ENCODE data around the gene CLMN.
A peak's percentile ranks its signal among the peaks of the same experiment; 100 is the strongest.
"Not testable (repeated sequence)": the region's sequence is repeated elsewhere in the genome, so short reads cannot be mapped to it uniquely, and the experiment has no call there.

The CLMN gene

DNA sequence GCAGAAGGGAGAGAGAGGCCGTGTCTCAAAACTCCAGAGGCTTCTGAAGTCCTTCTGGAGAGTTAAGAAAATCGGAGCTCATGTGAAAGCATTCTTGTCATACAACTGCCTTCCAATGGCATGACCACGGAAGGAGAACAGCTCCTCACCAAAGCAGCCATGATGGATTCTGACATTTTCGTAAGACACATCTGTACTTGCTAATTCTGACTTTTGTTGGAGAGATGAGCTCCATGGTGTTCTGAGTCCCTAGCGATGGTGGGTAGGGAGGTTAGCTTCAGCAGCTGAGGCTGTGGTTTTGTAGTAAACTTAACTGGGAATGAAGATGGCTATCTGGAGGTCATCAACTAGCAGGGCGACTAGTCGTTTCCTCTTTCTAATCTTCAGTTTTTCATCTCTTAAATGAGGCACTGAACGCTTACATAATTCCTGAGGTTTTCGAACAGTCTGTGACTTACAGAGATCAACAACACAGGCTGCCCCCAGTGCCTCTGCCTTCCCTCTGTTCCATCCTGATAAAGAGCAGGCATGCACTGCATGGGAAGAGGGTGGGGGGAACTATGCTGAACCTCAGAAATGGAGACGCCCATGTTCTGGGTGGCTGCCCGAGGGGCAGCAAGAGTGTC is 133.8 kb downstream of the CLMN start:
- DNase-seq: peak in 1 of 2 donors; percentile 78

DNA sequence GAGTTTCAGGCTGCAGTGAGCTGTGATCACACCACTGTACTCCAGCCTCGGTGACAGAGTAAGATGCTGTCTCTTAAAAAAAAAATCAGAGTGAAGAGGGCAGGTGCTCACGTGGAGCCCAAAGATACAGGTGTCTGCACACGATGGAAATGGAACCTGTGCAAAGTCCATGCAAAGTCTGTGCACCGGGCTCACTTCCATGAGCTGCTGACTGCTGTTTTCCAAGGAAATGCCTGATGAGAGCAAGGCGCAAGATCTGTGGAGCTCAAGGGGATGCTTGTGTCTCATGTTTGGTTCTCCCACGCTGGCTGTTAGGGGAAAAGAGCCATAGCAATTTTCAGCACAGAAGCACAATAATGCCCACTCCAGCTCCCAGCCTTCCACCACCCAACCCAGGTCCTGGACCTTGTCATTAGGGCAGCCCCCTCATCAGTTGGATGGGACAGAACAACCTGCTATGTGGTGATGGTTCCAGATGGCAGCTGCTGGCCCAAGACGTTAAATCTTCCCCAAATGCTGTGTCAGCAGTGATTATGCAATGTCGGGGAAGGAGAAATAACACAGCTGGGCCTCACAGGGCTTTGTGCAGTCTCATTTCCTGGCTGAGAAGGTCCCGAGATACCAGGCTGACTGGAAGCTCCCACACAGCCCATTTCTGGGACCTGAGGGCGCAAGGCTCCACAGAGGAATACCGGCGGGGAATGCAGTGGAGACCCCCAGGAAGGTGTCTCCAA is 134.5 kb downstream of the CLMN start:
- DNase-seq: peak; percentile 52 to 78

DNA sequence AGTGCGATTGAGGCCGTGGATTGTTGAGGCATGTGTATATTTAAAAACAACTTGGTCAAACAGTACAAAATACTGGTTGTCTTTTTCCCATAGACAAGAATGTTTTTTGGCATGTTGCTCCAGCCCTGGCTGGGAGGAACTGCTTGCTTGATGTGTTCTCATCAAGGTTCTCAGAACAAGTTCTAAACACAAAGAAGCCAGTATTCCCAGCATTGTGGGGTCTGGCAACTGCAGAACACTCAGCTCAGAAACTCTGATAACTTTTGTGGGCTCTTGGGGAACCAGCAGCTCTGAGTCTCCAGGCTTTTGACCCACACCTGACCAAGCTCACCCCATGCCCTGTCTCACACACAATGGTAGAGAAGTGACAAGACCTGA is 135.3 kb downstream of the CLMN start:
- DNase-seq: no peak

DNA sequence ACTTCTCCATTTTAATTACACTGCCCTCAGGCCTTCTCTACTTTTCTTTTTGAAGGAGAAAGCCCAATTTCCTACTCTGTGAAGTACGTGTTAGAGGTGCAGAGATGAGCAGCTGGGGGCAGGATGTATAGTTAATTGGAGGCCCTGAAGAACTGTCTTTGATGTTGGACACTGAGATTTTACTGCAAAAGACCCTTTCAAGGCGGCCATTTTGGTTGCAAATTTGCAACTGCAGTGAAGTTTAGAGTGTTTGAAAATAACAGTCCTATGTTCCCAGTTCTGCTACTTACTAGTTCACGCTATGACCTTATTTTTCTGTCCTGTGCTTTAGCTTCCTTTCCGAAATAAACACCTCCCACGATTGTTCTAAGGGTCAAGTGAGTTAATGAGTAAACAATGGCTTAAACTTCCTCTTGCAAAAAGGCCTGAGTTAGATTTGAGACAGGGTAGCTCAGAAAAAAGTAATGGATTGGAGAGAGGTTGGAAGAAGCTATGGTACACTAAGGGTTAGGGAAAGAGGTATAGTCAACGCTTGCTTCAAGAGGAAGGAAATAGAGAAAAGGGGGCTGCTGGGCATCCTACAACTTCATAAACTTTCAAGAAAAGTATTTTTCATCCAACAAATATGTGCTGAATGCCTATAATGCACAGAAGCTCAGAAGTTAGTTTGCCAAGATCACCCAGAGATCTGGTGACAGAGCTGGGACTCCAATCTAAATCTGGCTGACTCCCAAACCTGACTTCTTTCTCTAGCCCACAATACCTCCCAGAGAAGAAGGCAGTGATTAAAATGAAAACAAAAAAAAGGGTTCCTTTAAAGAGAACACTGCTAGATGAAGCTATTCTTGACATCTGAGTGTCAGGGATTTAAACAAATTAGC is 135.9 kb downstream of the CLMN start:
- no peak for DNase-seq

DNA sequence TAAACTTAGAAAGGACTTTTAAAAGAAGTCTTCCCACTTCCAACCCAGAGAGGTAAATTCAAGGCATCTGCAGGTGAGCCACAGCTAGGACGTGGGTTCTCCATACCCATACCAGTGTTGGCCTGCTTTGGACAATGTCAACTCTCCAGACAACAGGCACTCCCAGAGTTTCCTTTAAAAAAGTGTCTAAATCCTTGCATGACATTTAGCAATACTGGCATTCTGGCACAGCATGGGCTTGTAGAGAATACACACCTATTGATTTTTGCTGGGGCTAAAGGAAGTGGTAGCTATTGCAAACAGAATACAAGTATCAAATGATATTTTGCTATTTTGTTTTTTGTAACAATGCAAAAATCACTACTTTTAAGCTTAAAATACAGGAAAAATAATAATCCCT is 136.6 kb downstream of the CLMN start:
- DNase-seq: no peak

DNA sequence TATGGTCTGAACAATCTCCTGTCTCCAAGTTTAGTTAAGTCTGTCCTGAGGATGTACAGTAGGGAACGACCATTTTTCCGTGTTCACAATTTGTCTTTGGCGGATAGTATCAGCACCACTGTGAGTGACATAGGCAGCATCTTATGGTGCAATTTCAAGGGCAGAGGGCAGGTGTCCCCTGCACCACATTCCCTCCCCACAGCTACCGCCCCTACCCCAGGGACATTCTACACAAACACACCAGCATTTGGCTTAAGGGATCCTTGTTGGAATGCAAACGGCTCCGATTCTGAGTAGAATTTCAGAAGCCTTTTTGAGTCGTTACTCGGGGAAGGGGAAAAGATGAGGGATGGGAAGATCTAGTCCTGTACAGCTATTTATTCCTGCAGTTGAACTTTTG is 137.3 kb downstream of the CLMN start:
- DNase-seq: no peak

DNA sequence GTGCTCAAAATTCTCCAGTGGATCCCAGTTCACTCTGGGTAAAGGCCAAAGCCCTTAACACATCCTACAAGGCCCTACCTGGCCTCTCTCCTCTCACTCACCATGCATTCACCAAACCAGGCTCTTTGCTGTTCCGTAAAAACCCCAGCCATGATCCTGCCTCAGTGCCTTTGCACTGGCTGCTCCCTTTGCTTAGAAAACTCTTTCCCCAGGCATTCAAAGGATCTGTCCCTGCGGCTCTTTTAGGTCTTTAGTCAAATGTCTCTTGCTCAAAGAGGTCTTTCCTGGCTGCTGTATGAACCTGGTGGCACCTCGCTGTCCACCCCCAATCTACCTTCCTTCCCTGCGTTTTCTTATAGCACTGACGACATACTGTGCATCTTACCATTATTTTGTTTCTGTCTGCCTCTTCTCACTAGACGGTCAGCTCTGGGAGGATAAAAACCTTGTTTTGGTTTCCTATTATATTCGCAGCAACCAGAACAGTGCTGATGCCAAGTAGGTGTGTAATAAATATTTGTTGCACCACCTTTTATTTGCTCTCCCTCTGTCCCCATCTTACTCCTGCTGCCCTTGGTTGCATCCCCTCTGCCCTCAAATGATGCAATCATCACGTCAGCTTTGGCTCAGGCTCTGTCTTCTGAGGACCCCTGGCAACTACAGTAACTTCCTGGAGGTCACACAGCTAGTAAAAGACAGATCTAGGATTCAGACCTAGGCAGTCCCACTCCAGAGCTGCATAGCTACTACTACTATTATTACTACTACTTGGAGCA is 138.6 kb downstream of the CLMN start:
- DNase-seq: no peak

DNA sequence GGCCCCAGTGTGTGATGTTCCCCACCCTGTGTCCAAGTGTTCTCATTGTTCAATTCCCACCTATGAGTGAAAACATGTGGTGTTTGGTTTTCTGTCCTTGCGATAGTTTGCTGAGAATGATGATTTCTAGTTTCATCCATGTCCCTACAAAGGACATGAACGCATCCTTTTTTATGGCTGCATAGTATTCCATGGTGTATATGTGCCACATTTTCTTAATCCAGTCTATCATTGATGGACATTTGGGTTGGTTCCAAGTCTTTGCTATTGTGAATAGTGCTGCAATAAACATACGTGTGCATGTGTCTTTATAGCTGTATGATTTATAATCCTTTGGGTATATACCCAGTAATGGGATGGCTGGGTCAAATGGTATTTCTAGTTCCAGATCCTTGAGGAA is 144.0 kb downstream of the CLMN start:
- DNase-seq: not testable (repeated sequence)

DNA sequence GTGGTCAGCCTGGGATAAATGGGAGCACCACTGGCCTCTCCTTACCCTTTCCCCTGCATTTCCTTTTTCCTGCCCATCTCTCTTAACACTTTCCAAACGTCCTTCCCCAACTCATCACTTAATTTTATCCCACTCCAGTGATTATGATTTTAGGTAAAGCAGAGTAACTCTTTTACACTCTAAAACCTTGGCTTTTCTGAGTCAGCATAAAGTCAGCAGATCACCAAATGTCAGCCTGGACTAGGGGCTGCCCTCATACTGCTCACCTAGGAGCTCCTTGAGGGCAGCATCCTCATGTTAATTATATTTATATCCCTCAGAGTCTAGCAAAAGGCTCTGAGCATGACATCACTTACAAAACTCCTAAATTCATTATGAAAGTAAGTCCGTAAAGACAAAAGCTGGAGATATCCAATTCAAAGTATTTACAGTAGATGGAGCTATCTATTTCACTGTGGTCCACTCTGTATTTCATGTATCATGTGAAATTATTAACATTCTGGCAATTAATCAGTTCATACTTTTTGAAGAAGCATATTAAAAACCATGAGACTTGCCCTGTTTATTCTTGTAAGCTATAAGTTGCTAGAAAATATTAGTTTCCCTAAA is 145.4 kb downstream of the CLMN start:
- DNase-seq: no peak

DNA sequence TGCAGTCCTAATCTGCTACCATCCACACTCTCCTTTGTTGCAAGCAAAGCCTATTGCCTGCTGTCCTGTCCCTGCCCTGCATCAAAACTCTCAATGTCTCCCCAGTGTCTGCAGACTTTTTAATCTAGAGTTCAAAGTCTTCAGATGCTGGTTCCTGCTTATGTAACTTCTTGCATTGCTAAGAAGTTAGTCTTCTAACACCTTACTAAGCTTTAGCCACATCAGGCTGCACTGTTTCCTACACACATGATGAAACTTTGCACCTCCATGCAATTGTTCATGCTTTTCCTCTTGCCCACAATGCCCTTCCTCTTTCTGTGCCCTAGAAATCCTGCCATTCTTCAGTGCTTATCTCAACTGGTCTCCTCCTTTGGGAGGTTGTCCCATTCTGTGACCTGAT is 146.2 kb downstream of the CLMN start:
- DNase-seq: no peak

DNA sequence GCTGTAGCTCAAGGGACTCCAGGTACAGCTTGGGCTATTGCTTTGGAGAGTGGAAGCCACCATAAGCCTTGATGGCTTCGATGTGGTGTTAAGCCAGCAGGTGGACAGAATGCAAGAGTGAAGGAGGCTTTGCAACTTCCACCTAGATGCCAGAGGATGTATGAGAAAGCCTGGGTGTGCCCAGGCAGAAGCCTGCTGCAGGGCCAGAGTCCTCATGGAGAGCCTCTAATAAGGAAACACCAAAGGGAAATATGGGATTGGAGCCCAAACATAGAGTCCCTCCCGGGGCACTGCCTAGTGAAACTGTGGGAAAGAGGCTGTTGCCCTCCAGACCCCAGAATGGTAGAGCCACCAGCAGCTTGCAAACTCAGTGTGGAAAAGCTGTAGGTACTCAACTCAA is 152.5 kb downstream of the CLMN start:
- no peak for DNase-seq

DNA sequence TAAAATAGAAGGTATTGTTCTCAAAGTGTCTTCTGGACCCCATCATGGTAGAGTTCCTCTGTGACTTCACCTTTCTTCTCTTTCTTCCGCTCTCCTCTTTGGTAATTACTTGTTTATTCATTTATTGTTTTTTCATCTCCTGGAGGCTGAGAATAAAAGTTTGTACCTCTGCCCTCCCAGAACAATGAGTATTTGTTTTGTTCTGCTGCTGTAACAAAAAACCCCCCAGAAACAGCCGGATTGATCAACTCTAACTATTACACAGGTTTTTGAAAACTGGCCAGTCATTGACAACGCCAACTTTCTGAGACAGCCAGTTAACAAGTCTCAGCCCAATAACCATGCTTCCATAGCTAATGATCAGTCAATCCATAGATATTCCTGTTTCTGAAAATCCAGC is 154.2 kb downstream of the CLMN start:
- DNase-seq: no peak

DNA sequence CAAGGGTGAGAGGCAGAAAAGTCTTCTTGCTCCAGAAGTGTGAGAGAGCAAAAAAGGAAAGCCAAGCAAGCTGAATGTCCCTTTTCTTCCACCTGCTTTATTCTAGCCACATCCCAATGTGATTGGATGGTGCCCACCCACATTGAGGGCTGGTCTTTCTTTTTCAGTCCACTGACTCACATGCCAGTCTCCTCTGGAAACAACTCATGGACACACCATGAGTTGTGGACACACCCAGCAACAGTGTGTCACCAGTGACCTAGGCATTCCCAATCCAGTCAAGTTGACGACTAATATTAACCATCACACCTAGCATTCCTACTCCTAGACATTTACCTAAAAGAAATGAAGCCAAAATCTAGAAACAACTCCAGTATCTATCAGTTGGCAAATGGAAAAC is 155.2 kb downstream of the CLMN start:
- DNase-seq: no peak

DNA sequence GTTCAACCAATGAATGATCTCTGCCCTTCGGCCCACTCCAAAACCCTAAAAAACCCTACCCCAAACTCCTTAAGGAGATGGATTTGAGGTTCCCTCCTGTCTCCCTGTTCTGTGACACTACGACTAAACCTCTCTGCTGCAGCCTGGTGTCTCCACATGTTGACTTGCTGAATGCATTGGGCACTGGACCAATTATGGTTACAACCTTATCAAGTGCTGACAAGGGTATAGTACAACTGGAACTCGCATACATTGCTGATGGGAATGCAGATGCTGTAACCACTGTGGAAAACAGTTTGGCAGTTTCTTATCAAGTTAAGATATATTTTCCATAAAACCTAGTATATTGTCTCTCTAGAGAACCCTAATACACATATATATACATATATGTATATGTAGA is 156.0 kb downstream of the CLMN start:
- DNase-seq: no peak

DNA sequence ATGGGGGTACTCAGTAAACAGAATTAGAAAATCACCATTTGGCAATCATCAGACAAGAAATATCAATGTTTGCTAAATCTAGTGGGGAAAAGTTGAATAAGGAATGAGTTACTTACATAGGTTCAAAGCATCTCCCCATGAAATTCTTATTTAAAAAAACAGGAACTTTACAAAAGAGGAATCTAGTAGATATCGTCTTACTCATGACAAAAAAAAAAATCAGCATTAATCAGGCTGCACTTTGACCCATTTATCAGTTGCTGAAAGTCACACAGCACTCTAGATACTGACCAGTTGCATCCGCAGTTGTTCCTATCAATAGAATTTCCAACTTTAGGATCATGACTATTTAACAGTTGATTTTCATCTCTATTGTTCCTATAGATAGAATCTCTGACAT is 156.6 kb downstream of the CLMN start:
- no peak for DNase-seq

DNA sequence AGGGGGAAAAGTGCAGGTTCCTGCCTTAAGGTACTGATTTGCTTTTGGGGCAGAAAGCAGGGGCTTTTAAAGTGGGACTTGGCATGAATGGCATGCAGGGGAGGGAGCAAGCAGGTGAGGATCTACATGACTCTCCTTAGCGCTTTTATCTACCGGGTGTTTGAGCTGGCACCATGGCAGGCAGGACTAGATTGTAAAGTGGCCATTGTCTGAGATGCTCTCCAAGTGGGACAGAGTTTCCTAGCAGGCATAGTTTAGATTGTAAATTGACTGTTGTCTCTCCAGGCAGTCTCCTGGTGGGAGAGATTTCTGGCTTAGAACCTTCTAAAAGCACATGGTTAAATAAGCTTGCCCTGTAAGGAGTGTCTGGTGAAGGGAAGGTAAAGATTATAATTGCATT is 157.1 kb downstream of the CLMN start:
- DNase-seq: no peak

DNA sequence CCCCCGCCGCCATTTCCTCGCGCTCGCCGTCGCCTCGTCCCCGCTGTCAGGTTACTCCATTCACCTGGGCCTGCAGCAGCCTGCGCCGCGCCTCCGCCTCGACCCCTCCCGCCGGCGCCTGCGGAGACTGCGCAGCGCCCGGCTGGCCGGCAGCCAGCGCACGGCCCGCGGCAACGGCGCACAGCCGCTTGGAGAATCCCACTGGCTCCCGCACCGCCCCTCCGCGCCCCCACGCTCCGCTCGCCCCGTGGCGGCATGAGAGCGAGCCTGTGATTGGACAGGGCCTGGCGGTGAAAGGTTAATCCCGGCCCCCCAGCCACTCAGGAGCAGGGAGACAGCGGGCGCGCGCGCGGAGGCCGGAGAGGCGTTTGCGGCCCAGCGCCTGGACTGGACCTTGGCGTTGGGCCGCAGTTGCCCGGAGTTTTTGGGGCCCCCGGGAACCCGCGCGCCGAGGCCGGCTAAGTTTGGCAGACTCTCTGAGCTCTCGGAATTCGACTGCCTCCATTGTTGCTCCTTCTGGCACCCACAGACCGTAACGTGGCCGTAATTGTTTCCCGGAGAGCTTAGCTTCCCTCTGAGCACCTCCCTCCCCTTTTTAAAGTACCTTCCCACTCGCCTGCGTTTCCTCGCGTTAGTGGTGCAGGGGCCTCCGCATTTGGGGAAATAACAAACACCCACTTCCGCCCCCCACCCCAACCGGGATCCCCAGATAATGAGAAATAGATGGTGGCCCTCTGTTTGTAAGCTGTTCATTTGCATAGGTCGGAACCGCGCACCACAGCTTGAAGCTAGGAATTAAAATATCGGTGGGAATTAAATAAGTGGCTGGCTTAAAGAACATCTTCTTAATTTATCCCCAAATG is 162.2 kb downstream of the CLMN start, which contains the start of gene DICER1:
Gene DICER1 (minus strand): TSS at position 203 of the 863 bp plus-strand sequence. CDS start 24,071 bp downstream, outside the sequence.
- peak; percentile 72 to 93 for DNase-seq

DNA sequence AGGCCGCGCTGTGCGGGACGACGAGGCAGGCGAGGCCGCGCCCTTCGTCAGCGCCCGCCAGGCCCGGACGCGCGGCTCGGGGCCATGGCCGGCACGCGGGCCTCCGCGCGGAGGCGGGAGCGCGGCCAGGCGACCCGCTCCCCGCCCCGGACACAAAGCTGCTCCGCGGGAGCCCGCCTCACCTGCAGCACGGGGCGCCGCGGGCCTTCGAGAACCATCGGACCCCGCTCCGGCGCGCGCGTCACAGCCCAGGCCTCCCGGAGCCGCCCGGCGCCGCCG is 162.7 kb downstream of the CLMN start:
- no peak for DNase-seq

DNA sequence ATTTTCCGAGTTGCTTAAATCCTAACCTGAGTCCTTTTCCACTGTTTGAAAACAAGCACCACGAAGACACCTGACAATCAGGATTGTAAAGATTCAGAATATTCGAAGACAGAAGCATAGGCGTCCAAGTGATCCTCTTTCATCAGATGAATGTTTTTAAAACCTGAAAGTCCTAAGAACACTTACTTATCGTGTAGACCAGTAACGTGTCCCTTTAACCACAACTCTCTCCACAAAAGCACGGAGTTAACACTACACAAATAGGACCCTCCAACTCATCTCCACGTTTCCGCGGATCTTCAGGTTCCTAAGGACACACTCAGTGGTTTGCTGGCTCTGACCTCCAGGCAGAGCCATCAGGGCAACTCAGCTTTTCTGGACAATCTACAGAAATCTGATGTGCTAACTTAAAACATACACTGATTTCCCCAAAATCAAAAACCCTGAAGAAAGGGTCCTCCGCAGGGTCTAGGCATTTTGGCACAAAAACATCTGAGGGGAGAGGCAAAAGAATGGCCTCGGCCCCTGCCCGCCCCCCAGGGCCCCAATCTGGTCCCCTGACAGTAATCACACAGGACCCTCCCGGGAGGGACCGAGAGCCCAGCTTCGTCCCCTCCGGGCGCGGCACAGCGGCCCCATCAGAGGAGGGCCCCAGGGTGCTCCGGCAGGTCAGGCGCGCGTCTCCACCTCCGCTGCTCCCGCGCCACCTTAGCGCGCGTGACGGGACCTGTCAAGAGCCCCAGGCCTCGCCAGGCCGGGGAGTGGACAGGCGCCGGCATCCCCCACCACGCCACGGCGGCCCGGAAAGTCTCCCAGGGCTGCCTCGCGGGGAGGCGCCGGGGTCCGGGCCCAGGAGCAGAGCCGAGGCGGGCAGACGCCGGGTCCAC is 163.3 kb downstream of the CLMN start:
- DNase-seq: peak in 1 of 2 donors; percentile 22

DNA sequence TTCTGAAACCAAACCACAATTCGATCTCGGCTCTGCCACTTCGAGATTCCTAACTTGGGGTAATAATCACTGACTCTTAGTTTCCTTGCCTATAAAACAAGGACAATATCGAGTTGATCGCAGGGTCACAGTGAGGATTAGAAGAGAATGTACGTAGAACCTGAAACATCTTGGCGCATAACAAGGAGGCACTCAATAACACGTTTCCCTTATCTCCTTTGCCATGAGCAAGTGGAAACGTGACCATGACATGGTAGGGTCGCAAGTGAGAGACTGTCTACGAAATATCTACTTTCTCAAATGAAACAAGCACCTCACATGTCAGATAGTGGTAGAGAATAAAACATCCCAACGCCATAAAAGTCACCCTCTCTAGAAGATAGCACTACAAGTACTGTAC is 164.7 kb downstream of the CLMN start:
- DNase-seq: no peak

DNA sequence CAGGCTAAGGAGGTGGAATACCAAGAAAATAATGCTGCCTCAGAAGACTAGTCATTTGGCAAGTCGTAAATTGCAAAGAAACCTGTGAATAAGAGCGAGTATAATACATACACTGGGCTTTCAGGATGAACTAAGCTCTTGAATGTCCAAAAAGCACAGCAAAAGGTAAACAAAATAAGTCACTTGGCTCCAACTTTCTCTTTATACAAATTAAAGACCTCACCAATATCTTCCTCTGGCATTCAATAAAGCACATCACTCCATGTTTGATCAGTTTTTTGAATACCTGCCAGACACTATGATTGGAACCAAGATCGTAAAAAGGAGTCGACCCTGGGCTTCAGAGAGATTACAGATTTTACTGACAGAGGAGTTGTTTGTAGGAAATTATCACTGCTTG is 165.8 kb downstream of the CLMN start:
- DNase-seq: no peak

Measured in bone marrow (tissue), 2 donors.